Endodermal cell (in vitro differentiated cells): ENCODE measurements around the gene DLG1. TPM values are rescaled to one million over a fixed set of nuclear protein-coding genes. Genes with fewer than 3 reads are reported as not detected.

Experiments
- DNase-seq: peaks from one replicate; pipeline ENCODE4 v3.0.0-alpha.2; 2017
- H3K27ac ChIP-seq: 2 replicates; pipeline ENCODE4 v1.5.1; 2013; ENCODE audit warnings: mild to moderate bottlenecking, low read depth, low read length, moderate library complexity
- H3K27me3 ChIP-seq: 2 replicates; pipeline ENCODE4 v1.6.1; 2013; ENCODE audit warnings: mild to moderate bottlenecking, low read length, moderate library complexity; ENCODE audit not compliant: insufficient read depth, control insufficient read depth, poor library complexity, severe bottlenecking
- H3K36me3 ChIP-seq: 2 replicates; pipeline ENCODE4 v1.7.0; 2013; ENCODE audit warnings: mild to moderate bottlenecking, low read length, moderate library complexity; ENCODE audit not compliant: control insufficient read depth, insufficient read depth
- H3K4me1 ChIP-seq: one replicate; pipeline ENCODE4 v1.7.0; 2013; ENCODE audit warnings: low read length; ENCODE audit not compliant: control insufficient read depth, insufficient read depth
- H3K4me3 ChIP-seq: 2 replicates; pipeline ENCODE4 v1.5.1; 2013; ENCODE audit warnings: mild to moderate bottlenecking, low read length, moderate library complexity
- H3K9ac ChIP-seq: 2 replicates; pipeline ENCODE4 v1.6.1; 2013; ENCODE audit warnings: mild to moderate bottlenecking, low read length, moderate library complexity; ENCODE audit not compliant: poor library complexity, severe bottlenecking; ENCODE audit errors: extremely low read depth
- H3K9me3 ChIP-seq: 2 replicates; pipeline ENCODE4 v1.6.1; 2013; ENCODE audit warnings: mild to moderate bottlenecking, low read length, moderate library complexity; ENCODE audit not compliant: control insufficient read depth
- H3K27ac Mint-ChIP-seq: 2 replicates; pipeline ENCODE4 v1.8.0; 2020; ENCODE audit warnings: mixed read lengths
- H3K27me3 Mint-ChIP-seq: 2 replicates; pipeline ENCODE4 v1.8.0; 2021; ENCODE audit warnings: mild to moderate bottlenecking, mixed read lengths; ENCODE audit not compliant: insufficient read depth
- H3K36me3 Mint-ChIP-seq: 2 replicates; pipeline ENCODE4 v1.8.0; 2020; ENCODE audit warnings: low read depth, mixed read lengths
- H3K4me1 Mint-ChIP-seq: 2 replicates; pipeline ENCODE4 v1.8.0; 2020; ENCODE audit warnings: mixed read lengths
- H3K4me3 Mint-ChIP-seq: 2 replicates; pipeline ENCODE4 v1.8.0; 2020; ENCODE audit warnings: mild to moderate bottlenecking, moderate library complexity, mixed read lengths
- H3K9me3 Mint-ChIP-seq: 2 replicates; pipeline ENCODE4 v1.8.0; 2020; ENCODE audit warnings: mild to moderate bottlenecking, mixed read lengths
- CTCF ChIP-seq: fragments of 200-600 bp; sonication (generic); conservative IDR thresholded peaks from 2 replicates; pipeline ENCODE4 v1.5.0; 2021; ENCODE audit warnings: antibody characterized with exemption, mild to moderate bottlenecking
- WGBS, 2 experiments: methylation state at CpG; one replicate each; pipeline versions ENCODE4 v1.1.5 to v1.1.7; 2013; ENCODE audit warnings: missing lambda C conversion rate in 2 of 2, mixed read lengths in 1 of 2; ENCODE audit not compliant: insufficient coverage in 1 of 2, insufficient read length in 1 of 2; 5-methylcytosine and 5-hydroxymethylcytosine counted together
- total RNA-seq, 2 donors: library from RNA; stranded (reverse); fragmentation: NEBNext Ultra II Directional in 1 of 2; extraction: Animal tissue kit (Norgen Biotek cat#: 25700) in 1 of 2; gene quantifications; 2 replicates in 1 of 2; 3 replicates in 1 of 2; pipeline ENCODE4 v1.2.1, GENCODE V29; 2021

Gene DLG1
- total RNA-seq, 2 donors from 2014 or later, result 78.7 to 96.9 TPM

GRCh38 chr3:197285557-197285956 is 12.9 kb downstream of the DLG1 start:
- Mint-ChIP-seq H3K27ac (no peak overlapping the region), H3K27me3 (no peaks in the 10 kb centered on the region), H3K9me3 (peaks cover 8% of the 10 kb centered on the region), H3K36me3 (peaks cover 72% of the 10 kb centered on the region), H3K4me1 (no peaks in the 10 kb centered on the region), H3K4me3 (no peak overlapping the region)
- no peak for TF ChIP-seq CTCF
- Histone ChIP-seq H3K9me3 (peaks cover 36% of the 10 kb centered on the region), H3K4me3 (no peak overlapping the region), H3K27me3 (no peaks in the 10 kb centered on the region), H3K27ac (no peak overlapping the region), H3K4me1 (no peaks in the 10 kb centered on the region), H3K36me3 (peaks cover 80% of the 10 kb centered on the region), H3K9ac (no peak overlapping the region)
- no peak for DNase-seq
- WGBS, 2 experiments, result 94 to 100% methylated on average over 2 of the region's 2 CpGs

- WGBS, 2 experiments, result 92% methylated on average over 1 of the region's 2 CpGs; no CpG with 5 or more reads in 1 of the 2 experiments
- no peaks in the 10 kb centered on the region for H3K27me3 Mint-ChIP-seq
- H3K27ac Mint-ChIP-seq, result no peak overlapping the region
- no peak overlapping the region for H3K4me3 ChIP-seq
- H3K36me3 Mint-ChIP-seq, result peaks cover 66% of the 10 kb centered on the region
- DNase-seq, result no peak
- H3K9me3 Mint-ChIP-seq, result peaks cover 8% of the 10 kb centered on the region
- peaks cover 77% of the 10 kb centered on the region for H3K36me3 ChIP-seq
- H3K4me3 Mint-ChIP-seq, result no peak overlapping the region
- no peak overlapping the region for H3K27ac ChIP-seq
- H3K9ac ChIP-seq, result no peak overlapping the region
- no peaks in the 10 kb centered on the region for H3K27me3 ChIP-seq
- H3K9me3 ChIP-seq, result peaks cover 36% of the 10 kb centered on the region
- no peak for TF ChIP-seq CTCF
- no peaks in the 10 kb centered on the region for H3K4me1 ChIP-seq
- no peaks in the 10 kb centered on the region for H3K4me1 Mint-ChIP-seq
Observed at GRCh38 chr3:197283045-197283444, 15.4 kb downstream of the DLG1 start.

GRCh38 chr3:197281849-197282248 is 16.6 kb downstream of the DLG1 start:
- no peak overlapping the region for H3K27ac Mint-ChIP-seq
- WGBS, 2 experiments, result 98 to 100% methylated on average over 1 of the region's 1 CpG

More at GRCh38 chr3:197281849-197282248, 16.6 kb downstream of the DLG1 start:
- H3K36me3 Mint-ChIP-seq, result peaks cover 64% of the 10 kb centered on the region
- H3K9me3 ChIP-seq, result peaks cover 30% of the 10 kb centered on the region
- no peaks in the 10 kb centered on the region for H3K27me3 ChIP-seq
- peaks cover 8% of the 10 kb centered on the region for H3K9me3 Mint-ChIP-seq
- no peaks in the 10 kb centered on the region for H3K4me1 Mint-ChIP-seq
- H3K36me3 ChIP-seq, result peaks cover 76% of the 10 kb centered on the region
- no peaks in the 10 kb centered on the region for H3K4me1 ChIP-seq
- no peak overlapping the region for H3K4me3 Mint-ChIP-seq
- no peaks in the 10 kb centered on the region for H3K27me3 Mint-ChIP-seq
- no peak overlapping the region for H3K4me3 ChIP-seq
- DNase-seq, result no peak
- no peak overlapping the region for H3K9ac ChIP-seq
- no peak for TF ChIP-seq CTCF
- no peak overlapping the region for H3K27ac ChIP-seq
